Stimulated activated CD8-positive, alpha-beta memory T cell treated with anti-CD3 and anti-CD28 coated beads, Interleukin-7, amount 100 ng/mL, for 48 hours (primary cell): ENCODE results near the gene CCDC12.
"Not testable (repeated sequence)": the region's sequence is repeated elsewhere in the genome, so short reads cannot be mapped to it uniquely, and the experiment has no call there.

Experiments used
- DNase-seq, 2 donors: peaks; one replicate each; pipeline ENCODE4 v3.0.0-alpha.2; 2020; ENCODE audit warnings: low read depth in 1 of 2; ENCODE audit errors: extremely low read depth in 1 of 2

The CCDC12 gene

DNA sequence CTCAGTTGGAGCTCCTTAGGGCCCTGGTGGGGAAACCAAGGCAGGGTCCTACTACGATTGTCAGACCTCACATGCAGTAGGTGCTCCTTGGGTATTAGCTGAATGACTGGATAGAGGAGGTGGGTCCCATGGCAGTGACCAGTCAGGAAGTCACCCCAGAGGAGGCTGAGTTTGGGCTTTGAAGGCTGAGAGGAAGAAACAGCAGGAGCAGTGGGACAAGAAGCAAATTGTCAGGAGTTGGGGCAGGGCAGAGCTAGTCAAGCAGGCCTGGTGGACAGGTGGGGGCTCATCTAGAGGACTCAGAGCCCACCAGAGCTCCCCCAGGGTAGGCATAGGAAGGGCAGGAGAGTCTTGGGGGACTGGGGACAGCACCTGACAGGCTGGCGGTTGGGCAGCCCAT, 6.0 kb upstream of the CCDC12 start:
- DNase-seq = no peak

DNA sequence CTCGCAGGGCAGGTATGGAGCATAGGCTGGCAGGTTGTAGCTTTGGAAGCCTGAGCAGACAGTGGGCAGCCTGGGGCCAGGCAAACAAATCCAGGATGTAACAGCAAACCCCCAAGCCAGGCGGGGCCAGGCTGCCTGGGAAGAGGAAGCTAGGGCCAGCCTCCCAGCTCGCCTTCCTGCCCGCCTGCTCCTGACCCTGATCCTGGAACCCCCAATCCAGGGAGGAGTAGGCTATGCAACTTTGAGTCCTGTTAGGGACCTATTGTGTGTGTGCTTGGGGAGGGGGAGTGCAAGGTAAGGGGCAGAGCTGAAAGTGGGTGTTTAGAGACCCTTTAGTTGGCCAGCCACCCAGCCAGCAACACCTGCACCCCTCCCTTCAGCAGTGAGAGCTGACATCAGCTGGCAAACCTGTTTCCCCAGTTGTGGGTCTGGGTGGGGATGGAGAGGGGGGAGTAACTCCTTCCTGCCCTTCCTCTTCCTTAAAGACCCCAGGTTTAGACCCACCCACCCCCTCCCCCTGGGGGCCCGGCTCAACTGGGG, 5.5 kb upstream of the CCDC12 start:
- DNase-seq = no peak

DNA sequence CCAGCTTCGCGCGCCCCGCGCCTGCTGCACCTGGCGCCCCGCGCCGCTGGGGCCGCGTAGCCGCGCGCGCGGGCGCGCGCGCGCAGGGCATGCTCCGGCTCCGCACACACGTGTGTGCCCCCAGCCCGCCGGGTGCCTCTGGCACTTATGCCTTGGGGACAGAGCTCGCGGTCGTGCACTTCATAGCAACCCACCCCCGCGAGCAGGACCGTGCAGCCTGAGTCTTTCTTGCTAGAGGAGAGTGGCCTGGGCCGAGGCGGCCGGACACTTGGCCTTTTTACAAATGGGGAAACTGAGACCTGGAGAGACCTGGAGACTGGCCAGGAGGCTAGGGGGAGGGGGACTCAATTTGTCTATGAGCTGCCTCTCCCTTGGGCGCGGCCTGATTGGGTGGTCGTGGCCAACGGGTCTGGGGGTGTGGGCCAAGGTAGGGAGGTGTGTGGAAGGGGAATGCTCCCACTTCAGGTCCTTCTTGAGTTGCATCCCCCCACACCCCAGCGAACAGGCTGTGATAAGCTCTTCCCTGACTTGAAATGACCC, 3.5 kb upstream of the CCDC12 start:
- no peak for DNase-seq

DNA sequence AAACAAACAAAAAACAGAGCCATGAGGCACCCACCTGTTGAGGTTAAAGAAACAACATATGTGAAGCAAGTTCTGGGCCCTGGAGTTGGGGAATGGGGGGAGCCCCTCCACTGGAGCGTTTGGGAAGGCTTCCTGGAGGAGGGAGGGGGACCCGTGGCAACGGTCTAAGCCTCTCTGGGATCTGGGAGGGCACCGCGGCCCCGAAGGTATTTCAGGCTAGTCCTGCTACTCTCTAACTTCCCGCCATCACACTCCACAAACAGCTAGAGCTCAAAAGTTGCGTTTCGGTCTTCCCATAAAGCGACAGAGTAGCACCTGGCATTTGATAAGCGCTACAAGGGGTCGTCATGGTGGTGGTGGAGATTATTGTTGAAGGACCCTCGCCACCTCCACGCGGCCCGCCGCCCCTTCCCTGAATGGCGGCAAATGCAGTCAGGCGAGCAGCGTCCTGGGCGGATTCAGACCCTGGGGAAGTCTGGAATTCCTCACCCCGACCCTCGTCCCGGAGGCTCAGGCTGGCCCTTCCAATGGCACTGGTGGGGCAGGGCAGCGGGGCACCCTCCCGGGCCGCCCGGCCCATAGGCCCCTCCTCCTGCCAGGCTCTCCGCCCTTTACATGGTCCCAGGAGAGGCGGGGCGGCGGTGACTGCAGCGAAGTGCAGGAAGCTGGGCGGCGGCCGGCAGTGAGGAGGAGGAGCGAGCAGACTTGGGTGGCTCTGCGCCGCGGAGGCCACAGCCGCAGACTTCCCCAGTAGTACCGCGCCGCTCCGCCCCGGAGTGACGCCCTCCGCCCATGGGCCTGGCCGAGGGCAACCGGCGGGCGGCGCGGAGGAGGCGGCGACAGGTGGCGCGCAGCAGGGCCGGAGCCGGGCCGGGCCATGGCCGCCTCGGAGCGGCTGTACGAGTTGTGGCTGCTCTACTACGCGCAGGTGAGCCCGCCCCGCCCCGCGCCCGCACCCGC, 2.7 kb upstream of the CCDC12 start, which contains the start of gene NBEAL2:
Gene NBEAL2, plus strand, starts transcription at position 682 of the 960 bp plus-strand sequence. Its CDS starts 196 bp downstream, at position 878.
- peak; percentile 94 to 97 for DNase-seq

DNA sequence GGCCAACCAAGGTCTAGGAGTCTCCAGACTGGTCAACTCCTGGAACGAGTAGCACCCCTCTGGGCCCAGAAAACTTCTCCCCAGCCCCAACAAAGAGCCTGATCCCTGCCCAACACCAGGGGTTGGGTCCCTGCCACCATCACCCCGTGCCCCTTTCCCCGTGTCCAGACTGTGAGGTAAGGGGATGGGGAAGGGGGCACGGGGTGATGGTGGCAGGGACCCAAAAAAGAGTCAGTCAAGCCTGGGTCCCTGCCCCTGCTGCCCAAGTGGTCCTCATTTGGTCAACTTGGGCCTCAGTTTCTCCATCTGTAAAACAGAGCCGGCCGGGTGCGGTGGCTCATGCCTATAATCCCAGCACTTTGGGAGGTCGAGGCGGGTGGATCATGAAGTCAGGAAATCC, 1.8 kb upstream of the CCDC12 start:
- DNase-seq = no peak

DNA sequence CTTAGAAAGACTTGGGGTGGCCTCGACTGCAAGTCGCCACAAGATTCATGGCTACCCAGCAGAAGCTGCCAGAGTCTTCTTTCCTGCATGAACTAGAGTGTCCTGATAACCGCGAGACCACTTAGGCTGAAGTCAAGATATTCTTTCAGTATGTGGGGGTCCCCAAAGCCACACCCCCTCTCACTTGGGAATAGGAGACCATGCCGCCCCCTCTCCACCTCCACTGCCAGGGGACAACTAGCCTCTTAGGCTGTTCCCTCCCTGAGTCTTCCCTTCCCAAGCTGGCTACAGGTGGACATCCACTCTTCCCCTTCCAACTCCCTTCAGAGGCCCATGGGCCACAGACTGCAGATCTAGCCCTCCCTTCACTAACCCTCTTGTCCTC, 1.3 kb upstream of the CCDC12 start:
- no peak for DNase-seq

DNA sequence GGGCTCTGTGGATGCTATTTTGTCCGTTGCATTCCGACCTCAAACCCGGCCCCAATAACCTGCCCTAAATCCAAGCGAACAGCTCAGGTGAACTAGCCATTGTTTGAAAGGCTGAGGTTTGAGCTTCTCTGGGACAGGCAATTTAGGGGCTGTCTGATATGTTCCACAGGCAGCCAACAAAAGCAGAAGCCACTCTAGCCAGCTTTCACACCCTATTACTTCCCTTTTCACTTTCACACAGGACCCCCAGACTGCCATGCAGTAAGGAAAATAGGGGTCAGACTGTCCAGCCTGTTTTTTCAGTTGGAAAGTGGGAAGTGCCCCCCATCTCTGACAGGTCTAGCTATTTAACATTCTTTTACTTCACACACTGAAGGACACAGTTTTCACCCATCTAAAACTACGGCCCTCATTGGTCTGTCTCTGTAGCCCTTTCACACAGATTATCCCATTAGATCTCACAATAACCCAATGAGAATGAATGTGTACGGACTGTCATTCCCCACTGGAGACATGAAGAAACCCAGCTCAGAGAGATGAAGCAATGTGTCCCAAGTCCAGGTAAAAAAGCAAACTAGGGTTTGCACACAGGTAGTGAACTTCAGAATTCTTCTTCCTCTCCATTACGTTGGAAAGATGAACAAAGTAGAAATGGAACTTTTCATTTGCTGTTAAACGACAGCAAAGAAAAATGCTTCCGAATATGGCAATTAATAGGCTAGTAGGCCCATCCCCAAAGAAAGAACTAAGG, 1.9 kb downstream of the CCDC12 start:
- no peak for DNase-seq

DNA sequence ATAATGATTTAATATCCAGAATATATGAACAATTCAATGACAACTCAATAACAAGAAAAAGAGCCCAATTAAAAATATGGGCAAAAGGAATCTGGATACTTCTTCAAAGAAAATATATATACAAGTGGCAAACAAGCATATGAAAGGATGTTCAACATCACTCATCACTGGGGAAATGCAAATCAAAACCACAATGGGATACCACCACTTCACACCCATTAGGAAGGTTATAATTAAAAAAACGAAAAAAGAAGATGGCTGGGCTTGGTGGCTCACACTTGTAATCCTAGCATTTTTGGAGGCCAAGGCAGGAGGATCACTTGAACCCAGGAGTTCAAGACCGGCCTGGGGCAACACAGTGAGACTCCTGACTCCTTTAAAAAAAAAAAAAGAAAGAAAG, 4.1 kb downstream of the CCDC12 start:
- no peak for DNase-seq

DNA sequence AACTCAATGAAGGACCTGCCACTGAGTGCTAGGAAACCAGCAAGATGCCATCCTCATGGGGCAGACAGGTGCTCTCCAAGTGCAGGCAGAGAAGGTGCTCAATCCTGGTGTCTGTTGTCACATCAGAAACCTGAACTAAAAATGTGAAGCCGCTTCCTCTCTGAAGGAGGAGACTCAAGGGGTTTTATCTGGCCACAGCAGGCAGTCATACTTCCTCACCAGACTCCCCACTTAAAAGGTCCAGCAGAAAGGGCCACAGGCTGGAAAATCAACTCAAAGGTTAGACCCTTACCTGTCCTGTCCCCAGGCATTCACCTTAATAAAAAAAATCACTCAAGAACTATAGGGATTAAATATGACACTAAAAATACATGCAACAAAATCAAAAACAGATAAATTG, 4.8 kb downstream of the CCDC12 start:
- no peak for DNase-seq

DNA sequence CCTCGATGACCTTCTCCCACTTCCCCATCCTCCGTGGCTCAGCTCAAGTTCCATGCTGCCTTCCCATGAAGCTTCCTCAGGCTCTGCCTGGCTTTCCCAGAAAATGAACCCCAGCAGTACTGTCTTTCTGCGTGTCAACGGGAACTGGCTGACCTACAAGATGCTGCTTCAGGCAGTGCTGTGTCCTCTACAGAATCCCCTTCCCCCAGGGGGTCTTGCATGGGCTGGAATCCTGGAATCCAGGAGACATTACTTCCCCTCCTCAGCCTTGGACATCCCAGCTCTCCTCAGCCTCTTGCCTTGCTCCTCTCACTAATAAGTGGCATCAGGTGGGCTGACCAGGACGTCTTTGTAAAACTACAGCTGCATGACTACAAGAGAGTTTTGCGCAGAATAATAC, 5.4 kb downstream of the CCDC12 start:
- DNase-seq = no peak

DNA sequence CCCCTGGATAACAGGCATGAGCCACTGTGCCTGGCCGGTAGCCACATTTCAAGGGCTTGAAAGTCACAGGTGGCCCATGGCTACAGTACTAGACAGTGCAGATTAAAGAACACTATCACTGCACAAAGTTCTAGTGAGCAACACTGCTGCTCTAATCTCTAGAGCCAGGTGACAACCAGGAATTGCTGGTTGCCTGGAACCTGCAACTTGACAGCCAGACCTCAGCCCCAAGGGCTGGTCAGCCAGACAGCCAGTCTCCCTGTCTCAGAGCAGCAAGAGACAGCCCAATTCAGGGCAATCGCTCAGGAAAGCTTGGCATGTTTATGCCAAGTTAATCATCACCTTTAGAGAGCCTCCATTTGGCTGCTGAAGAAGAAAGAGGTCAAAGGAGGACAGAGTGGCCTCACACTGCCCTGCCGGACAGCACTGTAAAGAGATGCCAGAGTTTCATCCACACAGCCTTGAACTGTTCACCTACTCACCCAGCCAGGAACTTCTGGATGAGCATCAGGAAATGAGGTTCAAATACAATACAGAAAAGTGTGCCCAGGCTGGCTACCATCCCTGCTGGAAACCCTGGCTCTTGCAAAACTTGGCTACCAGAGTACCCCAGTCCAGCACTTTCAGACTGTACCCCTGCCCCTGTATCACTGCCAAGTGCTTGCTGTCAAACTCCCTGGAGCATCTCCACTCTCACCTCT, 6.0 kb downstream of the CCDC12 start:
- DNase-seq = no peak

DNA sequence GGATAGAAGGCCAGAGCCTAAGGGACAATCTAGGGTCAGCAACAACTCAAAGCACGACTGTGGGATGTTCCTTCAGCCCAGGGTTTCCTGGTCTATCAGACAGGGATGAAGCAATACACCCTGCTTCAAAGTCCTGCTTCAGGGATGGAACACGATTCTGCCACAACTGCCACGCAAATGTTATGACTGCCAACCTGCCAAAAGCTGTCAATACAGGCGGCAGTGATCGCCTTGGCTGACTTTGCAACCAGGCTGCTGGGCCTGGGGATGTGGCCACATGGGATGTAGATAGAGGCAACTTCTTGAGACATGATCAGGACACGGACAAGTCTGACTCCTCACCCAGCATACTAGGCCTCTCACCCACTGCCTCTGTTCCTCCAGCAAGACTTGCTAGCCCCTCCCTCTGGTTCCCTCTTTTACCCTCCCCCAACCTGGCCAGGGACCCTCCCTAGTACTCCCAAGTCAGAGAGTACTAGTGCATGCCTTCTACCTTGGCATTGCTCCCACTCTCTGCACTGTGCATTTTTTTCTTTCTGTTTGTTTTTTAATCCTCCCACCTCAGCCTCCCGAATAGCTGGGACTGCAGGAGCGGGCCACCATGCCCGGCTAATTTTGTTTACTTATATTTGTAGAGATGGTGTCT, 7.6 kb downstream of the CCDC12 start:
- DNase-seq = no peak

DNA sequence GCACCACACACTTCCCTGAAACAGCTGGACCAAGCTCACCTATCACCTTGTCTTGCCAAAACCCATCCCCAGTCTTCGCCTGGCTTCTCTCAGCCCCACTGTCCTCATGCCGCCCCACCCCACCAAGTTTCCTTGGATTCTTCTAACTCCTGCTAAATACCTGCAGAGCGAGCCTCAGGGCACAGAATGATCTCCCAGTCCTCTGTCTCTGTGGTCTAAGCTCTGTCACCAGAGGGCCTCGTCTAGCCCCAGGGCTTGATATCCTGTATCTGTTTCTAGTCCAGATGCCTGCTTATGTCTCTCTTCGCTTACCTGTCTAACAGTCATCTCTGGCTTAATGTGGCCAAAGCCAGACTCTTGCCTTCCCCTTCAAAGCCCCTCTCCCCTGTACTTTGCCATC, 9.7 kb downstream of the CCDC12 start:
- DNase-seq = no peak

DNA sequence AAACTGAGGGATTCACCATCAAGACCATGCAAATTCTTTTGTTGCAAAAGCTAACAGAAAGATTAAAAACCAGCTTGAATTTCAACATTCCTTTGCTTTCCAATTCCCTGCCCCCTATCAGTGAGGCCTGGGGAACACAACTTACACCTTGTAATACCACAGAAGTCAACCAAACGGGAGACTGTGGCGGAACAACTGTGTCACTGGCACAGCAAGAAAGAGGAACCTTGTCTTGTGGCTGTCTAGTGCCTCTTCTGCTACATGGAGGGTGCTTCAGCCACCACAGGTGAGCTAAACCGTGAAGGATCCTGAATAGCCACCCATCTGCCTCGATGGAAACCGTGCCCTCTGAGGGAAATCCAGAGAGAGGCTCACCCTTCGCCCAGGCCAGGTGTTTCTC, 11.4 kb downstream of the CCDC12 start:
- DNase-seq = no peak

DNA sequence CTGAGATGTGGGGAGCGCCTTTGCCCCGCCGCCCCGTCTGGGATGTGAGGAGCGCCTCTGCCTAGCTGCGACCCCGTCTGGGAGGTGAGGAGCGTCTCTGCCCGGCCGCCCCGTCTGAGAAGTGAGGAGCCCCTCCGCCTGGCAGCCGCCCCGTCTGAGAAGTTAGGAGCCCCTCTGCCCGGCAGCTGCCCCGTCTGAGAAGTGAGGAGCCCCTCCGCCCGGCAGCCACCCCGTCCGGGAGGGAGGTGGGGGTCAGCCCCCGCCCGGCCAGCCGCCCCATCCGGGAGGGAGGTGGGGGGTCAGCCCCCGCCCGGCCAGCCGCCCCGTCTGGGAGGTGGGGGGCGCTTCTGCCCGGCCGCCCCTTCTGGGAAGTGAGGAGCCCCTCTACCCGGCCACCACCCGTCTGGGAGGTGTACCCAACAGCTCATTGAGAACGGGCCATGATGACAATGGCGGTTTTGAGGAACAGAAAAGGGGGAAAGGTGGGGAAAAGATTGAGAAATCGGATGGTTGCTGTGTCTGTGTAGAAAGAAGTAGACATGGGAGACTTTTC, 12.4 kb downstream of the CCDC12 start:
- DNase-seq = not testable (repeated sequence)

DNA sequence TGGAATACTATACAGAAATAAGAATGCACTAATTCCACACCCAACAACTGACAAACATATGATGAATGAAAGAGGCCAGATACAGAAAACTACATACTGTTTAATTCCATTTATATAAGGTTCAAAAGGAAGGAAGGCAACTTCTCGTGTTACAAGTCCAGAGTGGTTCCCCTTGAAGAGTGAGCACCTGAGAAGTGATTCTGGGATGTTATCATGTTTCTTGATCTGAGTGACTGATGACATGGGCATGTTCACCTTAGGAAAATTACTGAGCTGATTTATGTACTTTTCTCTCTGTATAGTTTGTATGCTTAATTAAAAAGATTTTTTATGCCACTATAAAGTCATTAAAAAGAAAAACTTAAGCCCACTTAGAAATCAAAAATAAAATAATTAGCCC, 13.6 kb downstream of the CCDC12 start:
- DNase-seq = no peak

DNA sequence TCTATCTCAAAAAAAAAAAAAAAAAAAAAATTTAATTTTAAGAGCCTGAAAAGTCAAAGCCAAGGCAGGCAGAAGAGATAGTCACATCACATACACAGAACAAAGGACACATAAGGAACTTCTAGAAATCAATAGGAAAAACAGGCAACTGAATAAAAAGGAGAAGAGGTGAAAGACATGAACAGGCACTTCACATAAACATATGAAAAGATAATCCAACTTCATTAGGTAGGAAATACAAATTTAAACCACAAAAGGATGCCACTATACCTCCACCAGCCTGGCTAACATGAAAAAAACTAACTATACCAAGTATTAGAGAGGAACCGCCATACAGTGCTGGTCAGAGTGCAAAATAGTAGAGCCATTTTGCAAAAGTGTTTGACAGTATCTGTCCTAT, 14.1 kb downstream of the CCDC12 start:
- DNase-seq = no peak

DNA sequence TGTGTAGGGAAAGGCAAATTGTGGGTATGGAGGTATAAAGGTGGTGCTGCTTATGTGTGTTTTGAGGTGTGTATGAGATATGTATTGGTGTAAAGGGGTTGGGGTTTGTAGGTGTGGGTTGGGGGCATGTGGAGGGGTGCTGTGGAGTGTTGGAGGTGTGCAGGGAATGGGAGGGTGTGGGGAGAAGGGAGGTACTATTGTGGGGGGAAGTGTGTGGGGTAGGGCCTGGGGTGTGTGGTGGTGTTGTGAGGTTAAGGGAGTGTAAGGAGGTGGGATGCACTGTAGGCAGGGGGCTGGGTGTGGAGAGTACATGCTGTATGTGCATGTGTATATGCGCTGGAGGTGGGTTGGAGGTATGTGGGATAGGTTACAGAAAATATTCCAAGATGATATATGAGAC, 15.7 kb downstream of the CCDC12 start:
- DNase-seq = no peak

DNA sequence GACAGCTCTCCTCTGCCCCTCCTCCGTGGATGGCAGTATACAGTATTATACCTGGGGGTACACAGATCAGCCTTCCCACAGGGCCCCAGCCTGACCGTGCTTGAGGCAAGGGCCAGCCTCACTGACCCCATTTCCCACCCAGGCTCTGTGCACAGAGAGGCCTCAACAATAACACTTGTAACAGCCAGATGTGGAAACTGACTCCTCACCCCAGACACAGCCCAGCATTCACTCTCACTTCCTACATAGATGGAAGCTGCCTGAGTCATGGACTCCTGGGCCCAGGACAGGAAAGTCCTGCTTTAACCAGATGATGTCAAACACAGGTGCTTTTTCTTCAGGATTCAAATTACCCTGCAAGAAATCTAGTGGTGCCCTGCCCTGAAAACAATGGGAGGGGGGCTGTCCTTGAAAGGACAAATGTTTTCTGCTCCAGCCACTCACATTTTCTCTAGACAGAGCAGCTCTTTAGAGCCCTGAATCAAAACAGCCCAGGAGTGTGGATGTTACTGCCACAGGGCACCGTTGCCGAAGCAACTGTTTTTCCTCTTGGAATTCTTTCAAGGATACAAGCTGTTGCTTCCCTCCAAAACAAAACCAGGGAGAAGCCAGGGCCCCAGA, 16.4 kb downstream of the CCDC12 start:
- no peak for DNase-seq

DNA sequence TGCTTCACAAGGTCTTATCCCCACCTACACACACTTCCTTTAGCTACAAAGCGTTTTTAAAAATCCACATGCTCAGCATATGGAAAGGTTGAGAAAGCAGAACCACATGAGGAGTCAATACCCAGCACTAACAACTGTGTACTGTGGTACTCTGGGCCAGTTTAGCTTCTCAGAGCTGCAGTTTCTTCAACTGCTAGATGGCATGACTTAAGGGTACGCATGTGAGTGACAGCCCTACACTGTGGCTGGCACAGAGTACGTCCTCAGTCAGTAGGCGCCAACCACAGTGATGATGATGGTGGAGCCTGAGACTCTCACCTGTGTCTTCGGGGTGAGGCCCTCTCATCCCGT, 17.4 kb downstream of the CCDC12 start:
- no peak for DNase-seq
